ENCODE results near the gene DSC3. TPM values are rescaled to one million over a fixed set of nuclear protein-coding genes. Genes with fewer than 3 reads are reported as not detected.
"Not testable (repeated sequence)": the region's sequence is repeated elsewhere in the genome, so short reads cannot be mapped to it uniquely, and the experiment has no call there.

Gene DSC3
- total and polyA plus RNA-seq, 2 experiments from 2014 or later, result 0.52 to 2.1 TPM

DNA sequence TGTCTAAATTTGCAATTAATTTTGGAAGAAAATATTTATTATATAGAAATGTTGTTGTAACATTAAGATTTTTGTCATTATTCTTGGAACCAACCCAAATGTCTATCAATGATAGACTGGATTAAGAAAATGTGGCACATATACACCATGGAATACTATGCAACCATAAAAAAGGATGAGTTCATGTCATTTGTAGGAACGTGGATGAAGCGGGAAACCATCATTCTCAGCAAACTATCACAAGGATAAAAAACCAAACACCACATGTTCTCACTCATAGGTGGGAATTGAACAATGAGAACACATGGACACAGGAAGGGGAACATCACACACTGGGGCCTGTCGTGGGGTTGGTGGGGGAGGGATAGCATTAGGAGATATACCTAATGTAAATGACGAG, 64.5 kb downstream of the DSC3 start:
- H3K27me3 ChIP-seq (ENCODE audit: insufficient read depth); H3K9me3 Mint-ChIP-seq; H4K20me1 ChIP-seq (replicated peaks; ENCODE audit: insufficient read depth); H3K4me1 Mint-ChIP-seq; H3K36me3 Mint-ChIP-seq (ENCODE audit: low read depth); H3K27ac Mint-ChIP-seq; H3K4me3 Mint-ChIP-seq; H3K27me3 Mint-ChIP-seq (ENCODE audit: insufficient read depth, low read depth, poor library complexity); H2AFZ ChIP-seq; DNase-seq (ENCODE audit: low spot score); H3K27ac ChIP-seq (ENCODE audit: low read depth); H3K4me2 ChIP-seq; H3K36me3 ChIP-seq (ENCODE audit: insufficient read depth); H3K79me2 ChIP-seq (replicated peaks; ENCODE audit: insufficient read depth); H3K4me3 ChIP-seq; H3F3A ChIP-seq (replicated peaks; ENCODE audit: low read depth); H3K9me2 ChIP-seq (ENCODE audit: insufficient read depth); ATAC-seq; H3K4me1 ChIP-seq (ENCODE audit: insufficient read depth): not testable (repeated sequence)

DNA sequence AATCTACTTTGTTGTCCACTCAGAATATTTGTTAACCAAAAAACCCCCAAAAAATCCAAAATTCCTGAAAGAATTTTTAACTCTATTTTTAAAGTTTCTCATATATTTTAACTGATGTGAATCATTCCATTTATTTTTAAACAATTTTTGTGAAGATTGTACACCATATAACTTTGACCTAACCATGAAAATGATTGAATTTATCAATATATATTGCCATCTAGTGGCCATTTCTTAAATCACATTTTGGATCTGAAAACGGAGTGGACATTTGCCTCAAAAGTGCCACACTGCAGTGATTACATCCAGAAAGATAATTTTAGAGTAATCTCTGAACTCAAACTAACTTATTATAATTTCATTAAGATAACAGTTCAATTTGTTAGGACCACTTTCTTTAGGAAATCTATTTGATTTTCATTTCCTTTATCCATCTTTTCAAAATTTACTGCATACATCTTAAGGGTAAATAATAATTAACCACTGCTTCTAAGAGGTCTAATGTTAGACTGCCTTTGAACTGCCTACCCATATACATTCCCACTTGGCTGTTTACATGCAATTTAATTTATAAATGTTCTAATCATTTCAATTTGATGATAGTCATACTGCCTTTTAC, 71.1 kb downstream of the DSC3 start:
- Histone ChIP-seq H3K27ac (ENCODE audit: low read depth) (no peak overlapping the region), H3K4me2 (no peak overlapping the region), H3K4me1 (ENCODE audit: insufficient read depth) (no peaks in the 10 kb centered on the region), H3K79me2 (replicated peaks; ENCODE audit: insufficient read depth) (no peaks in the 10 kb centered on the region), H3K36me3 (ENCODE audit: insufficient read depth) (no peaks in the 10 kb centered on the region), H4K20me1 (replicated peaks; ENCODE audit: insufficient read depth) (no peaks in the 10 kb centered on the region), H3K27me3 (ENCODE audit: insufficient read depth) (no peaks in the 10 kb centered on the region), H3K4me3 (no peak overlapping the region), H3K9me2 (ENCODE audit: insufficient read depth) (no peaks in the 10 kb centered on the region), H2AFZ (no peak overlapping the region), H3F3A (replicated peaks; ENCODE audit: low read depth) (no peaks in the 10 kb centered on the region)
- TF ChIP-seq JUNB (IDR thresholded peaks at IDR 0.05; ENCODE audit: unreplicated experiment) (no peak), ZNF114 (CRISPR knock-in tag; IDR thresholded peaks at IDR 0.05) (no peak)
- TF ChIP-seq, protein P1, sequence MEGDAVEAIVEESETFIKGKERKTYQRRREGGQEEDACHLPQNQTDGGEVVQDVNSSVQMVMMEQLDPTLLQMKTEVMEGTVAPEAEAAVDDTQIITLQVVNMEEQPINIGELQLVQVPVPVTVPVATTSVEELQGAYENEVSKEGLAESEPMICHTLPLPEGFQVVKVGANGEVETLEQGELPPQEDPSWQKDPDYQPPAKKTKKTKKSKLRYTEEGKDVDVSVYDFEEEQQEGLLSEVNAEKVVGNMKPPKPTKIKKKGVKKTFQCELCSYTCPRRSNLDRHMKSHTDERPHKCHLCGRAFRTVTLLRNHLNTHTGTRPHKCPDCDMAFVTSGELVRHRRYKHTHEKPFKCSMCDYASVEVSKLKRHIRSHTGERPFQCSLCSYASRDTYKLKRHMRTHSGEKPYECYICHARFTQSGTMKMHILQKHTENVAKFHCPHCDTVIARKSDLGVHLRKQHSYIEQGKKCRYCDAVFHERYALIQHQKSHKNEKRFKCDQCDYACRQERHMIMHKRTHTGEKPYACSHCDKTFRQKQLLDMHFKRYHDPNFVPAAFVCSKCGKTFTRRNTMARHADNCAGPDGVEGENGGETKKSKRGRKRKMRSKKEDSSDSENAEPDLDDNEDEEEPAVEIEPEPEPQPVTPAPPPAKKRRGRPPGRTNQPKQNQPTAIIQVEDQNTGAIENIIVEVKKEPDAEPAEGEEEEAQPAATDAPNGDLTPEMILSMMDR (conservative IDR thresholded peaks at IDR 0.05; ENCODE audit: low read depth in 2 of 2), result peak; percentile 38 to 84
- no peaks in the 10 kb centered on the region; the same call in 2 of the 3 replicates for H3K4me1 Mint-ChIP-seq
- no peaks in the 10 kb centered on the region for H3K36me3 Mint-ChIP-seq (ENCODE audit: low read depth)
- peaks cover 4% of the 10 kb centered on the region for H3K27me3 Mint-ChIP-seq (ENCODE audit: insufficient read depth, low read depth, poor library complexity)
- ATAC-seq (no peak), DNase-seq (ENCODE audit: low spot score) (peak; percentile 65)
- H3K27ac Mint-ChIP-seq, result no peak overlapping the region
- no peaks in the 10 kb centered on the region for H3K9me3 Mint-ChIP-seq
- no peak overlapping the region for H3K4me3 Mint-ChIP-seq

GRCh38 chr18:30970196-30970816, 72.2 kb downstream of the DSC3 start:
- H3F3A ChIP-seq (replicated peaks; ENCODE audit: low read depth), result no peaks in the 10 kb centered on the region
- no peak overlapping the region for H3K27ac ChIP-seq (ENCODE audit: low read depth)
- H3K36me3 ChIP-seq (ENCODE audit: insufficient read depth), result no peaks in the 10 kb centered on the region
- H2AFZ ChIP-seq, result no peak overlapping the region
- no peaks in the 10 kb centered on the region for H4K20me1 ChIP-seq (replicated peaks; ENCODE audit: insufficient read depth)
- H3K4me1 ChIP-seq (ENCODE audit: insufficient read depth), result no peaks in the 10 kb centered on the region
- no peaks in the 10 kb centered on the region; the same call in 2 of the 3 replicates for H3K4me1 Mint-ChIP-seq
- H3K27ac Mint-ChIP-seq, result no peak overlapping the region
- H3K4me3 Mint-ChIP-seq, result no peak overlapping the region
- H3K79me2 ChIP-seq (replicated peaks; ENCODE audit: insufficient read depth), result no peaks in the 10 kb centered on the region
- no peaks in the 10 kb centered on the region for H3K36me3 Mint-ChIP-seq (ENCODE audit: low read depth)
- H3K27me3 Mint-ChIP-seq (ENCODE audit: insufficient read depth, low read depth, poor library complexity), result peaks cover 4% of the 10 kb centered on the region
- ATAC-seq, result no peak
- no peak overlapping the region for H3K4me2 ChIP-seq
- no peaks in the 10 kb centered on the region for H3K9me3 Mint-ChIP-seq
- H3K27me3 ChIP-seq (ENCODE audit: insufficient read depth), result no peaks in the 10 kb centered on the region
- no peak overlapping the region for H3K4me3 ChIP-seq
- no peaks in the 10 kb centered on the region for H3K9me2 ChIP-seq (ENCODE audit: insufficient read depth)
- peak; percentile 71 for DNase-seq (ENCODE audit: low spot score)
- TF ChIP-seq, protein P1 (conservative IDR thresholded peaks at IDR 0.05; ENCODE audit: low read depth in 2 of 2), result peak; percentile 56 to 71
- no peak for TF ChIP-seq ZNF114 (CRISPR knock-in tag; IDR thresholded peaks at IDR 0.05)
- no peak for TF ChIP-seq STAT1 (IDR thresholded peaks at IDR 0.05; ENCODE audit: unreplicated experiment)
- no peak for TF ChIP-seq POLR2AphosphoS5 (IDR thresholded peaks at IDR 0.05; ENCODE audit: low read depth)

Measured in GM23338 (cell line).